HG03558 (cell line): ENCODE data around the gene CCDC89.
"Not testable (repeated sequence)": the region's sequence is repeated elsewhere in the genome, so short reads cannot be mapped to it uniquely, and the experiment has no call there.

ENCODE experiments used
- ATAC-seq: cut with Tn5 transposase; IDR thresholded peaks from one replicate; pipeline ENCODE4 v1.9.1; 2021; ENCODE audit warnings: moderate number of reproducible peaks; ENCODE audit not compliant: unreplicated experiment; ENCODE audit errors: extremely low read depth

CCDC89 gene

GRCh38 chr11:85658180-85658579 is 27.8 kb downstream of the CCDC89 start:
- ATAC-seq: no peak

DNA sequence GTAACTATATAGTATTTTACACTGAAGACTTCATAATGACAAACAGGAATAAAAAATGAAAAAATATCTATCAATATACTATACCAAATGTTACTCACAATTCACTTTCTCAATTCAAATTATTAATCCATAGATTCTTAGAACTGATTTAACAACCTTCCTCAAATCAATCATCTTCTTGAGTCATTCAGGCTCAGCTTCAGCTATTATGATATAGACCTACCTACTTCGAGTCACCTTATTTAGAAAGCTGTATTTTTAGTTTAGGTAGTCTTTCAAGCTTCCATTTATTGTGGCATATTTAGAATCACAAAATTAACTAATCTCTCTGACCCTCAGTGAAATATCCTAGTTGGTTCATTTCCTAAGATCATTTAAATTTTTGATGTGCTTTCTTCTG is 29.2 kb downstream of the CCDC89 start:
- no peak for ATAC-seq

GRCh38 chr11:85654343-85654742 is 31.7 kb downstream of the CCDC89 start:
- not testable (repeated sequence) for ATAC-seq

- ATAC-seq: no peak
These were observed 33.1 kb downstream of the CCDC89 start for GRCh38 chr11:85652786-85653447.

GRCh38 chr11:85651118-85651517 is 34.9 kb downstream of the CCDC89 start:
- no peak for ATAC-seq

DNA sequence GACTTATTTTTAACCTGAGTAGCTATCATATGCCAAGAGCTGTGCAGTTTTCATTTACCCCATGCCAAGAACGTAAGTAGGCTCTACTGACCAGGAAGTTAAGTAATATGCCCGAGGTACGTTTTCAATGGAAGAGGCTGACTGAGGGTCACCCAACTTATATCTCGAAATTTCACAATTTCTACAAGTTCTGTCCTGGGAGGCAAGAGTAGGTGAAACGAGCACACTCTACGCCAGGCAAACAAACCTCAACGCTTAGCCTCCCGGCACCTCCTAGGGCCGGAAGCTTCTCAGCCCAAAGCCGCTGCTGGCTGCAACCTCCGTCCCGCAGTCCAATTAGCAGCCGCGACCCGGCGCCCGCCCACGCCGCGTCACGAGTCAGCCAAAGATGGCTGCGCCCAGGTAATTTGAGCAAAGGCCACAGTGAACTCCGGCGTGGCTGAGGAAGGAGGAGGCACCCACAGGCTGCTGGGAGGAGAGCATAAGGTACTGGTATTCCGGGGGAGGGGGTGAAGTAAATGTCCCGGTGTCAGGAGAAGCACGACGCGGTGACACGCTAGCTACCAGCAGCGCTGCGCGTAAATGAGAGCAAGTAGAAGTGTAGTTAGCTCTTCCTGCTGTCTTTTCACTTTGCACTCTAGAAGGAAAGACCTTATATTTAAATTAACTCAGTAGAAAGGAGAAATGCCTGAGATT is 38.2 kb downstream of the CCDC89 start, which contains the start of gene TMEM126A:
TSS of gene TMEM126A (plus strand) at position 364 of the 696 bp plus-strand sequence. CDS start 2,289 bp downstream, outside the sequence.
- ATAC-seq: peak; percentile 96

DNA sequence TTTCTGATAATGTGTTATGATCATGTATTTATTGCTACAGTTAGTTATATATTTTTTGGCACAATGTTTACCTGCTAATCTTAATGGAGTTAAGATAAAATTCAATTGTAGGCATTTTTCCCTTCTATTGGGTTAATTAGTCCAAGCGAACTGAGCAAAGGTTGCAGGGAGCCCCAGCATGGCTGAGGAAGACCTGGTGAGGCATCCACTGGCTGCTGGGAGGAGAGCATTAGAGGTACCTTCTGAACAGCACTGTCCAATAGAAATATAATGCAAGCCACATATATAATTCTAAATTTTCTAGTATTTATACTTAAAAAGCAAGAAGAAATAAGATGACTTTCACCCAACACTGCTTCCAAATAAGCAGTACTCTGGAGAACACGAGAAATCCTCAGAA is 38.9 kb downstream of the CCDC89 start:
- no peak for ATAC-seq

DNA sequence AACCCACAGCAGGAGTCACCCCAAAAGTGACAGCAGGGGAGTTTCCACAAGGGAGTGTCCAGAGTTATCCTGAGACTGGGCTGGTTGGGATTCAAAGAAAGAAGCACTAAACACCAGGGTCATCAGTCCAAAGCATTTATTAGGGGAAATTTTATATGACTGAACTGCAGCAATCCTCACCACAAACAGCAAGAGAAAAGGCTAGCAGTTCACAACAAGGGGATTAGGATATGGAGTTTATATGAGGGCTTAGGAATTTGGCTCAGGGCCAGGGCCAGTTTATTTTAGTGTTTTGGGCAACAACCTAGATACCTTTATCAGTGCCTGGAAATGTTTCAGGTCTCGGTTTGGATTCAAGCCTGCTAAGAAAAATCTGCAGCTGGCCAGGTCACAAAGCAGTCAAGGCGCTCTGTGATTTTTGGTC is 42.8 kb downstream of the CCDC89 start:
- no peak for ATAC-seq

DNA sequence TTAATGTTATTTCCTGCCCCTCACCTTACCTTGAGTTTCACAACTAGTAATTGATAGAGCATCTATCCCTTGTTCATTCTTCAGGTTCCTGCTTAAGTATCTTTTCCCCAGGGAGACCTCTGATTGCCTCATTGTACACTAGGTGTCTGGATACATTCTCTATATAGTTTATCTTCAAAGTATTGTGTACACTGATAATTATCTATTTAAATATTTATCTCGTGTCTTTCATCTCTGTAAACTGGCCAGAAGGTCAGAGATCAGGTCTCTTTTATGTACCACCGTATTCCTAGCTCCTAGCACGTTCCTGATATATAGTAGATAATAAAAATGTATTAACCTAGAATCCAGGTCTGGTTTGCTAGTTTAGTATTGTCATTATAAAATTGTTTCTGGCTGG is 51.2 kb downstream of the CCDC89 start:
- no peak for ATAC-seq
